ENCODE results near the gene PAM16.
"Not testable (repeated sequence)": the region's sequence is repeated elsewhere in the genome, so short reads cannot be mapped to it uniquely, and the experiment has no call there.

Gene PAM16

GRCh38 chr16:4347010-4347409, 4.1 kb downstream of the PAM16 start:
- H3K18ac ChIP-seq (ENCODE audit: low read length), result no peak overlapping the region
- H2BK5ac ChIP-seq (ENCODE audit: low read length), result no peak overlapping the region
- no peak overlapping the region for H3K9ac ChIP-seq (ENCODE audit: low read length)
- H3K79me2 ChIP-seq (ENCODE audit: control insufficient read depth, insufficient read depth, low read length), result peaks cover 55% of the 10 kb centered on the region
- H3K23ac ChIP-seq (ENCODE audit: low read length), result no peak overlapping the region
- no peak overlapping the region for H3K56ac ChIP-seq (ENCODE audit: low read length)
- DNase-seq, result no peak
- H2BK120ac ChIP-seq (ENCODE audit: low read depth, low read length), result no peak overlapping the region
- H3K4me3 ChIP-seq (ENCODE audit: low read length), result no peak overlapping the region
- no peak overlapping the region for H4K5ac ChIP-seq (ENCODE audit: low read length)
- WGBS (ENCODE audit: extremely low coverage, insufficient coverage, low lambda C conversion rate), result no CpG with 5 or more reads among the region's 8 CpGs
- H3K27me3 ChIP-seq (ENCODE audit: insufficient read depth, low read length, poor library complexity), result no peaks in the 10 kb centered on the region
- H2BK15ac ChIP-seq (replicated peaks; ENCODE audit: low read depth), result no peak overlapping the region
- H3K4me2 ChIP-seq (ENCODE audit: low read length), result no peak overlapping the region
- H3K27ac ChIP-seq (ENCODE audit: low read depth, low read length), result no peak overlapping the region
- H3K36me3 ChIP-seq (ENCODE audit: control insufficient read depth, insufficient read depth, low read length), result peaks cover 1% of the 10 kb centered on the region
- H3K4me1 ChIP-seq (ENCODE audit: control insufficient read depth, low read depth, low read length), result no peaks in the 10 kb centered on the region
- H2AK5ac ChIP-seq (ENCODE audit: low read length), result no peak overlapping the region
- H3K79me1 ChIP-seq (ENCODE audit: low read length), result peaks cover 29% of the 10 kb centered on the region
- no peak overlapping the region for H4K8ac ChIP-seq (ENCODE audit: low read depth, low read length)
- no peak overlapping the region for H3K4ac ChIP-seq (ENCODE audit: low read depth, low read length)

GRCh38 chr16:4345836-4346781, 5.0 kb downstream of the PAM16 start:
- DNase-seq, result no peak

GRCh38 chr16:4344983-4345835, 5.9 kb downstream of the PAM16 start:
- H2BK5ac ChIP-seq (ENCODE audit: low read length), result no peak overlapping the region
- H3K18ac ChIP-seq (ENCODE audit: low read length), result no peak overlapping the region
- no peak overlapping the region for H2AK5ac ChIP-seq (ENCODE audit: low read length)
- H3K79me1 ChIP-seq (ENCODE audit: low read length), result peaks cover 29% of the 10 kb centered on the region
- no peak overlapping the region for H3K23ac ChIP-seq (ENCODE audit: low read length)
- H4K5ac ChIP-seq (ENCODE audit: low read length), result no peak overlapping the region
- H3K4ac ChIP-seq (ENCODE audit: low read depth, low read length), result no peak overlapping the region
- peaks cover 49% of the 10 kb centered on the region for H3K79me2 ChIP-seq (ENCODE audit: control insufficient read depth, insufficient read depth, low read length)
- H3K27ac ChIP-seq (ENCODE audit: low read depth, low read length), result no peak overlapping the region
- no peak overlapping the region for H2BK15ac ChIP-seq (replicated peaks; ENCODE audit: low read depth)
- no peaks in the 10 kb centered on the region for H3K27me3 ChIP-seq (ENCODE audit: insufficient read depth, low read length, poor library complexity)
- H3K56ac ChIP-seq (ENCODE audit: low read length), result no peak overlapping the region
- H3K9ac ChIP-seq (ENCODE audit: low read length), result no peak overlapping the region
- H3K4me2 ChIP-seq (ENCODE audit: low read length), result no peak overlapping the region
- DNase-seq, result no peak
- H3K4me1 ChIP-seq (ENCODE audit: control insufficient read depth, low read depth, low read length), result no peaks in the 10 kb centered on the region
- peaks cover 1% of the 10 kb centered on the region for H3K36me3 ChIP-seq (ENCODE audit: control insufficient read depth, insufficient read depth, low read length)
- WGBS (ENCODE audit: extremely low coverage, insufficient coverage, low lambda C conversion rate), result no CpG with 5 or more reads among the region's 26 CpGs
- no peak overlapping the region for H3K4me3 ChIP-seq (ENCODE audit: low read length)
- H4K8ac ChIP-seq (ENCODE audit: low read depth, low read length), result no peak overlapping the region
- no peak overlapping the region for H2BK120ac ChIP-seq (ENCODE audit: low read depth, low read length)

More at GRCh38 chr16:4345836-4346781, 5.0 kb downstream of the PAM16 start:
- no peak overlapping the region for H2BK120ac ChIP-seq (ENCODE audit: low read depth, low read length)
- peaks cover 1% of the 10 kb centered on the region for H3K36me3 ChIP-seq (ENCODE audit: control insufficient read depth, insufficient read depth, low read length)
- no peaks in the 10 kb centered on the region for H3K4me1 ChIP-seq (ENCODE audit: control insufficient read depth, low read depth, low read length)
- H2BK15ac ChIP-seq (replicated peaks; ENCODE audit: low read depth), result no peak overlapping the region
- no peak overlapping the region for H2BK5ac ChIP-seq (ENCODE audit: low read length)
- H4K8ac ChIP-seq (ENCODE audit: low read depth, low read length), result no peak overlapping the region
- H3K27ac ChIP-seq (ENCODE audit: low read depth, low read length), result no peak overlapping the region
- no peak overlapping the region for H3K23ac ChIP-seq (ENCODE audit: low read length)
- H3K56ac ChIP-seq (ENCODE audit: low read length), result no peak overlapping the region
- H2AK5ac ChIP-seq (ENCODE audit: low read length), result no peak overlapping the region
- H3K4me2 ChIP-seq (ENCODE audit: low read length), result no peak overlapping the region
- H3K18ac ChIP-seq (ENCODE audit: low read length), result no peak overlapping the region
- peaks cover 55% of the 10 kb centered on the region for H3K79me2 ChIP-seq (ENCODE audit: control insufficient read depth, insufficient read depth, low read length)
- no peak overlapping the region for H3K4ac ChIP-seq (ENCODE audit: low read depth, low read length)
- no peaks in the 10 kb centered on the region for H3K27me3 ChIP-seq (ENCODE audit: insufficient read depth, low read length, poor library complexity)
- no CpG with 5 or more reads among the region's 14 CpGs for WGBS (ENCODE audit: extremely low coverage, insufficient coverage, low lambda C conversion rate)
- no peak overlapping the region for H3K9ac ChIP-seq (ENCODE audit: low read length)
- H4K5ac ChIP-seq (ENCODE audit: low read length), result no peak overlapping the region
- H3K4me3 ChIP-seq (ENCODE audit: low read length), result no peak overlapping the region
- H3K79me1 ChIP-seq (ENCODE audit: low read length), result peaks cover 30% of the 10 kb centered on the region

- H2AK5ac ChIP-seq (ENCODE audit: low read length); H3K4me1 ChIP-seq (ENCODE audit: control insufficient read depth, low read depth, low read length); H3K27ac ChIP-seq (ENCODE audit: low read depth, low read length); H2BK120ac ChIP-seq (ENCODE audit: low read depth, low read length); H3K23ac ChIP-seq (ENCODE audit: low read length); H2BK5ac ChIP-seq (ENCODE audit: low read length); H3K36me3 ChIP-seq (ENCODE audit: control insufficient read depth, insufficient read depth, low read length); DNase-seq; H3K18ac ChIP-seq (ENCODE audit: low read length); H4K8ac ChIP-seq (ENCODE audit: low read depth, low read length); H3K27me3 ChIP-seq (ENCODE audit: insufficient read depth, low read length, poor library complexity); H3K56ac ChIP-seq (ENCODE audit: low read length); H4K5ac ChIP-seq (ENCODE audit: low read length); H2BK15ac ChIP-seq (replicated peaks; ENCODE audit: low read depth); H3K4me3 ChIP-seq (ENCODE audit: low read length); H3K4me2 ChIP-seq (ENCODE audit: low read length); H3K9ac ChIP-seq (ENCODE audit: low read length); H3K4ac ChIP-seq (ENCODE audit: low read depth, low read length): not testable (repeated sequence)
- Histone ChIP-seq H3K79me2 (ENCODE audit: control insufficient read depth, insufficient read depth, low read length) (peaks cover 42% of the 10 kb centered on the region), H3K79me1 (ENCODE audit: low read length) (peaks cover 26% of the 10 kb centered on the region)
- 93% methylated on average over 1 of the region's 10 CpGs for WGBS (ENCODE audit: extremely low coverage, insufficient coverage, low lambda C conversion rate)
Measured at GRCh38 chr16:4344300-4344982, 6.7 kb downstream of the PAM16 start.

GRCh38 chr16:4342866-4343744, 8.0 kb downstream of the PAM16 start:
- peaks cover 20% of the 10 kb centered on the region for H3K79me1 ChIP-seq (ENCODE audit: low read length)
- H3K79me2 ChIP-seq (ENCODE audit: control insufficient read depth, insufficient read depth, low read length), result peaks cover 34% of the 10 kb centered on the region
- no peak overlapping the region for H3K4me3 ChIP-seq (ENCODE audit: low read length)
- peaks cover 1% of the 10 kb centered on the region for H3K36me3 ChIP-seq (ENCODE audit: control insufficient read depth, insufficient read depth, low read length)
- no CpG with 5 or more reads among the region's 21 CpGs for WGBS (ENCODE audit: extremely low coverage, insufficient coverage, low lambda C conversion rate)
- H3K18ac ChIP-seq (ENCODE audit: low read length), result no peak overlapping the region
- H2BK120ac ChIP-seq (ENCODE audit: low read depth, low read length), result no peak overlapping the region
- H2BK5ac ChIP-seq (ENCODE audit: low read length), result no peak overlapping the region
- H2BK15ac ChIP-seq (replicated peaks; ENCODE audit: low read depth), result no peak overlapping the region
- no peak overlapping the region for H4K5ac ChIP-seq (ENCODE audit: low read length)
- no peak overlapping the region for H3K27ac ChIP-seq (ENCODE audit: low read depth, low read length)
- H3K4ac ChIP-seq (ENCODE audit: low read depth, low read length), result no peak overlapping the region
- no peak overlapping the region for H3K56ac ChIP-seq (ENCODE audit: low read length)
- no peak overlapping the region for H2AK5ac ChIP-seq (ENCODE audit: low read length)
- DNase-seq, result no peak
- H3K4me1 ChIP-seq (ENCODE audit: control insufficient read depth, low read depth, low read length), result no peaks in the 10 kb centered on the region
- H3K27me3 ChIP-seq (ENCODE audit: insufficient read depth, low read length, poor library complexity), result no peaks in the 10 kb centered on the region
- H3K23ac ChIP-seq (ENCODE audit: low read length), result no peak overlapping the region
- no peak overlapping the region for H3K4me2 ChIP-seq (ENCODE audit: low read length)
- no peak overlapping the region for H4K8ac ChIP-seq (ENCODE audit: low read depth, low read length)
- H3K9ac ChIP-seq (ENCODE audit: low read length), result no peak overlapping the region

Data from mesendoderm (in vitro differentiated cells).